HG02840 (cell line): ENCODE results near the gene WNT8A.

ENCODE experiments used
- ATAC-seq: cut with Tn5 transposase; IDR thresholded peaks from one replicate; pipeline ENCODE4 v1.9.1; 2021; ENCODE audit warnings: mild to moderate bottlenecking, moderate library complexity, moderate number of reproducible peaks; ENCODE audit not compliant: unreplicated experiment, low FRiP score

The WNT8A gene

GRCh38 chr5:138138949-138139780, 55.3 kb downstream of the WNT8A start, which contains the start of gene NME5:
NME5 (minus strand) TSS chr5:138139428; CDS start chr5:138138780, 648 bp downstream.
- ATAC-seq: no peak

GRCh38 chr5:138139781-138140090, 55.9 kb downstream of the WNT8A start:
- ATAC-seq: no peak

GRCh38 chr5:138140268-138140667, 56.4 kb downstream of the WNT8A start:
- ATAC-seq: no peak
